SK-N-MC (cell line): ENCODE data around the gene YBX2.

Source experiments
- EZH2 ChIP-seq: fragments of 200-600 bp; sonication (generic); IDR thresholded peaks from one replicate; pipeline ENCODE4 v1.6.1; 2017; ENCODE audit warnings: antibody characterized with exemption
- POLR2AphosphoS5 ChIP-seq: IDR thresholded peaks from 2 replicates; pipeline ENCODE4 v1.6.1; 2012; ENCODE audit warnings: mild to moderate bottlenecking, low read depth, low read length, borderline replicate concordance

DNA sequence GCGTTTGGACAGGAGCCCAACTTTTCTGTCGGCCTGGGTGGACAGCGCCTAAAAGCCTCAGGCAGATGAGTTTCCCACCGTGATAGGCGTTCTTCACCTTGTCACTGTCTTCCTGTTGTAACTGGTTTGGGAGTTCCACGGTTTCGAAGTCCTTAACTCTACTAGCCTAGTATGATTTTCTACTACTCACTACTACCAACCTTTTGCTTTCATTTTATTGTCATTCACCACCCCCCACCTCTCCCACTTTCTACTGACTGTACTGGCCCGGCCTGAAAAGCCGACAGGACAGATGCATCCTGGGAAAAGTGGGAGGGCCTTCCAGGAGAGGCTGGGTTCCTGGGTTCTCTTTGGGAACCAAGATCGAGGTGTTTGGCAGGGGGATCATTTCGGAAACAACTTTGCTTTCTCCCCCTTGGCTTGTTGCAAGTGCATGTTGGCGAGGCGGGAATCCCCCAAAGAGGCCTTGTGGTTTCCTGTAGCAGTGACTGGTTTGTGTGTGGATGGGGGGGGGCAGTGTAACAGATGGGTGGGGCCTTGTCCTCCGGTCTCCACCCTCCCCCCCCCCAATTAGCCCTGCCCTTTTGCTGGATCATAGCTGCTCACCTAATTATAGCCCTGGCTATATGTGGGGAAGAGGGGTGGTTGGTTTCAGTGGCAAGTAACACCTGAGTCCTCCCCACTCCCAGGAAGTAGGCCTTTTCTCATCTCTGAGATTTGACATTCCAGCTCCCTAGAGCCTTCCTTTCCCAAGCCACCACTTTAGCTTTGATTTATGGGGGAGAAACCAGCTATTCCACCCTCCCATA, 14.4 kb upstream of the YBX2 start:
- TF ChIP-seq POLR2AphosphoS5 (no peak; the same call in 1 of the 2 replicates), EZH2 (no peak)
